Astrocyte (in vitro differentiated cells and primary cell): ENCODE data around the gene NEMP1. TPM values are rescaled to one million over a fixed set of nuclear protein-coding genes. Genes with fewer than 3 reads are reported as not detected.

Source experiments
- DNase-seq: peaks from one replicate; pipeline ENCODE4 v3.0.0-alpha.2; 2010; ENCODE audit warnings: low read depth
- FAIRE-seq: peaks from 2 replicates; lab custom pipeline; 2011; peaks lifted over from hg19 to GRCh38; lab: Jason Lieb, UNC
- H2AFZ ChIP-seq: 2 replicates; pipeline ENCODE4 v1.6.0; 2012; ENCODE audit warnings: low read depth, low read length, inconsistent platforms
- H3K27ac ChIP-seq: 2 replicates; pipeline ENCODE4 v1.5.1; 2011; ENCODE audit warnings: low read depth, low read length, inconsistent platforms
- H3K27me3 ChIP-seq: 2 replicates; pipeline ENCODE4 v1.6.0; 2011; ENCODE audit warnings: low read length, inconsistent platforms; ENCODE audit not compliant: insufficient read depth
- H3K36me3 ChIP-seq: 2 replicates; pipeline ENCODE4 v1.5.1; 2011; ENCODE audit warnings: low read length, inconsistent platforms; ENCODE audit not compliant: insufficient read depth
- H3K4me1 ChIP-seq: 2 replicates; pipeline ENCODE4 v1.5.1; 2011; ENCODE audit warnings: low read length, inconsistent platforms; ENCODE audit not compliant: insufficient read depth
- H3K4me2 ChIP-seq: 2 replicates; pipeline ENCODE4 v1.6.0; 2012; ENCODE audit warnings: low read length, inconsistent platforms
- H3K4me3 ChIP-seq: 2 replicates; pipeline ENCODE4 v1.5.1; 2011; ENCODE audit warnings: low read depth, mild to moderate bottlenecking, low read length, inconsistent platforms; ENCODE audit not compliant: insufficient read depth
- H3K79me2 ChIP-seq: 2 replicates; pipeline ENCODE4 v1.6.0; 2012; ENCODE audit warnings: mild to moderate bottlenecking, low read length, inconsistent platforms; ENCODE audit not compliant: insufficient read depth
- H3K9ac ChIP-seq: 2 replicates; pipeline ENCODE4 v1.6.0; 2012; ENCODE audit warnings: mild to moderate bottlenecking, low read length, inconsistent platforms
- H3K9me3 ChIP-seq: 2 replicates; pipeline ENCODE4 v1.5.1; 2012; ENCODE audit warnings: low read depth, mild to moderate bottlenecking, low read length, inconsistent platforms; ENCODE audit not compliant: insufficient read depth
- H4K20me1 ChIP-seq: 2 replicates; pipeline ENCODE4 v1.6.0; 2012; ENCODE audit warnings: low read length, inconsistent platforms; ENCODE audit not compliant: insufficient read depth
- H3K27ac Mint-ChIP-seq: one replicate; pipeline ENCODE4 v1.8.0; 2021; ENCODE audit warnings: mild to moderate bottlenecking, mixed read lengths; ENCODE audit not compliant: unreplicated experiment
- H3K27me3 Mint-ChIP-seq: one replicate; pipeline ENCODE4 v1.8.0; 2021; ENCODE audit warnings: low read depth, mixed read lengths; ENCODE audit not compliant: unreplicated experiment
- H3K36me3 Mint-ChIP-seq: one replicate; pipeline ENCODE4 v1.8.0; 2021; ENCODE audit warnings: low read depth, mixed read lengths; ENCODE audit not compliant: unreplicated experiment
- H3K4me1 Mint-ChIP-seq: one replicate; pipeline ENCODE4 v1.8.0; 2021; ENCODE audit warnings: low read depth, mixed read lengths; ENCODE audit not compliant: unreplicated experiment
- H3K4me3 Mint-ChIP-seq: one replicate; pipeline ENCODE4 v1.8.0; 2021; ENCODE audit warnings: mild to moderate bottlenecking, moderate library complexity, mixed read lengths; ENCODE audit not compliant: unreplicated experiment
- H3K9me3 Mint-ChIP-seq: one replicate; pipeline ENCODE4 v1.8.0; 2021; ENCODE audit warnings: mild to moderate bottlenecking, mixed read lengths; ENCODE audit not compliant: unreplicated experiment
- CTCF ChIP-seq: IDR thresholded peaks from 2 replicates; pipeline ENCODE4 v1.5.1; 2011; ENCODE audit warnings: low read depth, mild to moderate bottlenecking, inconsistent platforms, low read length, moderate library complexity; ENCODE audit not compliant: insufficient read depth
- EZH2 ChIP-seq: IDR thresholded peaks from 2 replicates; pipeline ENCODE4 v1.6.1; 2012; ENCODE audit warnings: mild to moderate bottlenecking, low read length, inconsistent platforms; ENCODE audit not compliant: insufficient read depth
- total RNA-seq: library from RNA; stranded (reverse); gene quantifications from 2 replicates; pipeline ENCODE4 v1.2.1, GENCODE V29; 2021

Gene NEMP1
- total RNA-seq, 1 donor from 2014 or later = 10.6 TPM

GRCh38 chr12:57106021-57106708 lies 27.6 kb upstream of the NEMP1 start:
- no peaks in the 10 kb centered on the region for H3K9me3 ChIP-seq
- H3K4me3 ChIP-seq = no peak overlapping the region
- no peaks in the 10 kb centered on the region for H3K79me2 ChIP-seq
- peaks cover 2% of the 10 kb centered on the region for H3K27me3 Mint-ChIP-seq
- H3K36me3 Mint-ChIP-seq = peaks cover 6% of the 10 kb centered on the region
- H4K20me1 ChIP-seq = peaks cover 5% of the 10 kb centered on the region
- peaks cover 7% of the 10 kb centered on the region for H3K4me1 Mint-ChIP-seq
- peak overlapping the region; percentile 29 for H3K27ac Mint-ChIP-seq
- H3K9me3 Mint-ChIP-seq = no peaks in the 10 kb centered on the region
- H3K4me1 ChIP-seq = peaks cover 17% of the 10 kb centered on the region
- H3K4me2 ChIP-seq = no peak overlapping the region
- no peak for FAIRE-seq
- H3K27ac ChIP-seq = no peak overlapping the region
- no peak overlapping the region for H3K4me3 Mint-ChIP-seq
- no peak overlapping the region for H2AFZ ChIP-seq
- no peak for DNase-seq
- no peaks in the 10 kb centered on the region for H3K36me3 ChIP-seq
- no peak overlapping the region for H3K9ac ChIP-seq
- H3K27me3 ChIP-seq = no peaks in the 10 kb centered on the region
- TF ChIP-seq EZH2 (no peak), CTCF (no peak)

- FAIRE-seq = no peak
- H3K36me3 Mint-ChIP-seq = peaks cover 6% of the 10 kb centered on the region
These were observed 26.6 kb upstream of the NEMP1 start for GRCh38 chr12:57105011-57105753.

More at GRCh38 chr12:57105011-57105753, 26.6 kb upstream of the NEMP1 start:
- no peaks in the 10 kb centered on the region for H3K9me3 ChIP-seq
- H3K27ac Mint-ChIP-seq = peak overlapping the region; percentile 69
- no peaks in the 10 kb centered on the region for H3K27me3 ChIP-seq
- peaks cover 5% of the 10 kb centered on the region for H4K20me1 ChIP-seq
- H2AFZ ChIP-seq = no peak overlapping the region
- peaks cover 7% of the 10 kb centered on the region for H3K4me1 Mint-ChIP-seq
- H3K4me3 Mint-ChIP-seq = no peak overlapping the region
- no peaks in the 10 kb centered on the region for H3K79me2 ChIP-seq
- H3K27ac ChIP-seq = no peak overlapping the region
- no peak overlapping the region for H3K4me3 ChIP-seq
- peaks cover 2% of the 10 kb centered on the region for H3K27me3 Mint-ChIP-seq
- peaks cover 7% of the 10 kb centered on the region for H3K4me1 ChIP-seq
- no peak for TF ChIP-seq CTCF
- no peak for TF ChIP-seq EZH2
- no peak overlapping the region for H3K9ac ChIP-seq
- H3K36me3 ChIP-seq = no peaks in the 10 kb centered on the region
- DNase-seq = no peak
- H3K4me2 ChIP-seq = no peak overlapping the region
- no peaks in the 10 kb centered on the region for H3K9me3 Mint-ChIP-seq
